A549 (cell line): Measurements from ENCODE around the gene HRH2. TPM values are rescaled to one million over a fixed set of nuclear protein-coding genes. Genes with fewer than 3 reads are reported as not detected.

Source experiments
- ATAC-seq, 2 experiments: fragments of 200-7000 bp in 1 of 2; fragments of >200 bp in 1 of 2; cut with Nextera tagmentation in 1 of 2; cut with Tn5 transposase in 1 of 2; 3 replicates each; pipeline versions ENCODE4 v1.8.0 to v1.9.1; 2018 to 2020; ENCODE audit warnings: mild to moderate bottlenecking in 1 of 2, moderate library complexity in 1 of 2
- CTCF ChIA-PET: fragments of 300-600 bp; sonication (Branson Sonifier 250); formaldehyde crosslinking; extraction: SDS; loops from one replicate; lab custom pipeline; 2021; ENCODE audit warnings: antibody characterized with exemption, inconsistent platforms; lab: Yijun Ruan, JAX
- POLR2A ChIA-PET: fragments of 350-600 bp; formaldehyde crosslinking; extraction: SDS; loops from one replicate; lab custom pipeline; 2021; ENCODE audit warnings: antibody characterized with exemption, inconsistent platforms; lab: Yijun Ruan, JAX
- DNase-seq, 2 experiments: peaks; one replicate each; pipeline versions ENCODE4 v3.0.0 to v3.0.0-alpha.2; 2011 to 2016; ENCODE audit warnings: low read depth in 1 of 2, low spot score in 1 of 2
- FAIRE-seq: peaks from 2 replicates; lab custom pipeline; 2011; peaks lifted over from hg19 to GRCh38; lab: Jason Lieb, UNC
- H3K27ac ChIP-seq, 2 experiments: fragments of >200 bp; sonication (Bioruptor Twin); formaldehyde crosslinking; 3 replicates each; pipeline ENCODE4 v1.5.1; 2016 to 2017
- H3K4me1 ChIP-seq: fragments of >200 bp; sonication (Bioruptor Twin); formaldehyde crosslinking; 3 replicates; pipeline ENCODE4 v1.6.1; 2016
- H3K4me2 ChIP-seq: fragments of >200 bp; sonication (Bioruptor Twin); formaldehyde crosslinking; 3 replicates; pipeline ENCODE4 v1.6.1; 2016
- H3K4me3 ChIP-seq: fragments of >200 bp; sonication (Bioruptor Twin); formaldehyde crosslinking; 3 replicates; pipeline ENCODE4 v1.5.1; 2016
- H3K9me3 ChIP-seq: fragments of >200 bp; sonication (Bioruptor Twin); formaldehyde crosslinking; 3 replicates; pipeline ENCODE4 v1.6.1; 2016
- BHLHE40 ChIP-seq: IDR thresholded peaks from 2 replicates; pipeline ENCODE4 v1.6.1; 2012; ENCODE audit warnings: low read depth, low read length, inconsistent platforms
- CHD2 ChIP-seq: fragments of 150-350 bp; IDR thresholded peaks from 2 replicates; pipeline ENCODE4 v1.6.1; 2014; ENCODE audit warnings: low read length; ENCODE audit not compliant: partially characterized antibody
- CHD4 ChIP-seq: fragments of 200-600 bp; sonication (generic); IDR thresholded peaks from 2 replicates; pipeline ENCODE4 v1.6.1; 2016; ENCODE audit warnings: antibody characterized with exemption, mild to moderate bottlenecking, borderline replicate concordance
- EP300 ChIP-seq, 2 experiments: fragments of >200 bp; sonication (Bioruptor Twin); formaldehyde crosslinking; IDR thresholded peaks; 2 replicates in 1 of 2; 3 replicates in 1 of 2; pipeline ENCODE4 v1.6.1; 2016 to 2017
- ESRRA ChIP-seq: fragments of 150-350 bp; IDR thresholded peaks from 2 replicates; pipeline ENCODE4 v1.6.1; 2014; ENCODE audit warnings: mild to moderate bottlenecking, low read length, borderline replicate concordance
- FOSL2 ChIP-seq, 2 experiments: fragments of 450-650 bp in 1 of 2; fragments of >200 bp in 1 of 2; sonication (Bioruptor Twin) in 1 of 2; formaldehyde crosslinking; IDR thresholded peaks; 2 replicates each; pipeline versions ENCODE4 v1.5.0 to v1.6.1; 2016 to 2020; ENCODE audit warnings: mild to moderate bottlenecking in 1 of 2, moderate library complexity in 1 of 2
- HDAC2 ChIP-seq: fragments of 200-600 bp; sonication (generic); IDR thresholded peaks from 2 replicates; pipeline ENCODE4 v1.6.1; 2016
- HOXA7 ChIP-seq: fragments of 250-450 bp; sonication (Bioruptor Pico); IDR thresholded peaks from 2 replicates; pipeline ENCODE4 v1.5.0; 2020; ENCODE audit warnings: mild to moderate bottlenecking, moderate library complexity
- HOXB13 ChIP-seq: fragments of 250-450 bp; sonication (Bioruptor Pico); IDR thresholded peaks from 2 replicates; pipeline ENCODE4 v1.5.0; 2020; ENCODE audit warnings: low read depth, mild to moderate bottlenecking, moderate library complexity
- HOXB5 ChIP-seq: fragments of 250-450 bp; sonication (Bioruptor Pico); IDR thresholded peaks from 2 replicates; pipeline ENCODE4 v1.5.0; 2020; ENCODE audit warnings: mild to moderate bottlenecking, moderate library complexity
- JUN ChIP-seq, 2 experiments: fragments of >200 bp; sonication (Bioruptor Twin); formaldehyde crosslinking; IDR thresholded peaks; 2 replicates in 1 of 2; 3 replicates in 1 of 2; pipeline ENCODE4 v1.6.1; 2016 to 2017
- KDM5A ChIP-seq: fragments of 200-600 bp; sonication (generic); IDR thresholded peaks from 2 replicates; pipeline ENCODE4 v1.6.1; 2016; ENCODE audit warnings: antibody characterized with exemption, mild to moderate bottlenecking
- MAFK ChIP-seq: fragments of 450-650 bp; IDR thresholded peaks from 2 replicates; pipeline ENCODE4 v1.6.1; 2014; ENCODE audit not compliant: partially characterized antibody
- MAZ ChIP-seq: fragments of 150-350 bp; IDR thresholded peaks from 2 replicates; pipeline ENCODE4 v1.6.1; 2014; ENCODE audit warnings: antibody characterized with exemption, low read depth, low read length, borderline replicate concordance
- NFE2L2 ChIP-seq: fragments of 150-350 bp; conservative IDR thresholded peaks from 2 replicates; pipeline ENCODE4 v1.6.1; 2014; ENCODE audit warnings: low read length
- NPAS2 ChIP-seq: fragments of 250-450 bp; sonication (Bioruptor Pico); IDR thresholded peaks from 2 replicates; pipeline ENCODE4 v1.8.0; 2022; ENCODE audit warnings: mild to moderate bottlenecking, moderate library complexity, borderline replicate concordance
- RARB ChIP-seq: fragments of 250-450 bp; sonication (Bioruptor Pico); IDR thresholded peaks from 2 replicates; pipeline ENCODE4 v1.8.0; 2021; ENCODE audit warnings: mild to moderate bottlenecking, moderate library complexity
- RCOR1 ChIP-seq: fragments of 150-350 bp; IDR thresholded peaks from 2 replicates; pipeline ENCODE4 v1.6.1; 2014; ENCODE audit warnings: antibody characterized with exemption, low read length, low read depth
- SREBF2 ChIP-seq: fragments of 450-650 bp; IDR thresholded peaks from 2 replicates; pipeline ENCODE4 v1.6.1; 2014; ENCODE audit warnings: mild to moderate bottlenecking, moderate library complexity
- TFCP2L1 ChIP-seq: fragments of 250-450 bp; sonication (Bioruptor Pico); IDR thresholded peaks from 2 replicates; pipeline ENCODE4 v1.5.0; 2021; ENCODE audit warnings: mild to moderate bottlenecking
- TP53 ChIP-seq: fragments of 250-450 bp; sonication (Bioruptor Pico); IDR thresholded peaks from 2 replicates; pipeline ENCODE4 v1.5.0; 2021; ENCODE audit warnings: mild to moderate bottlenecking, moderate library complexity
- ZC3H11A ChIP-seq: fragments of 450-650 bp; IDR thresholded peaks from 2 replicates; pipeline ENCODE4 v1.6.1; 2014; ENCODE audit warnings: antibody characterized with exemption, mild to moderate bottlenecking
- ZFP36 ChIP-seq: fragments of 450-650 bp; IDR thresholded peaks from 2 replicates; pipeline ENCODE4 v1.6.1; 2014; ENCODE audit warnings: borderline replicate concordance; ENCODE audit not compliant: partially characterized antibody
- WGBS: methylation state at CpG from one replicate; pipeline ENCODE4 v1.1.6; 2017; ENCODE audit errors: missing lambda C conversion rate; 5-methylcytosine and 5-hydroxymethylcytosine counted together
- polyA plus RNA-seq, 4 experiments: library from polyadenylated mRNA; depleted of rRNA in 3 of 4; stranded (reverse); fragments of >200 nt; fragmentation: RNase III in 1 of 4; extraction: RNeasy Plus Mini Kit Qiagen cat#74134 plus additional on column Dnase treatment in 1 of 4; gene quantifications; 2 replicates in 3 of 4; 3 replicates in 1 of 4; pipeline ENCODE4 v1.2.3, GENCODE V29; 2011 to 2017
- TF ChIP-seq, protein P1 (sequence below): IDR thresholded peaks from 2 replicates; pipeline ENCODE4 v1.6.1; 2012; ENCODE audit warnings: low read depth, borderline replicate concordance
- TF ChIP-seq, protein P2 (sequence below): IDR thresholded peaks from 2 replicates; pipeline ENCODE4 v1.6.1; 2012

Gene HRH2
- polyA plus RNA-seq, 2 of the 4 experiments (the other 2 are of a cell fraction), result 0.58 to 0.62 TPM

DNA sequence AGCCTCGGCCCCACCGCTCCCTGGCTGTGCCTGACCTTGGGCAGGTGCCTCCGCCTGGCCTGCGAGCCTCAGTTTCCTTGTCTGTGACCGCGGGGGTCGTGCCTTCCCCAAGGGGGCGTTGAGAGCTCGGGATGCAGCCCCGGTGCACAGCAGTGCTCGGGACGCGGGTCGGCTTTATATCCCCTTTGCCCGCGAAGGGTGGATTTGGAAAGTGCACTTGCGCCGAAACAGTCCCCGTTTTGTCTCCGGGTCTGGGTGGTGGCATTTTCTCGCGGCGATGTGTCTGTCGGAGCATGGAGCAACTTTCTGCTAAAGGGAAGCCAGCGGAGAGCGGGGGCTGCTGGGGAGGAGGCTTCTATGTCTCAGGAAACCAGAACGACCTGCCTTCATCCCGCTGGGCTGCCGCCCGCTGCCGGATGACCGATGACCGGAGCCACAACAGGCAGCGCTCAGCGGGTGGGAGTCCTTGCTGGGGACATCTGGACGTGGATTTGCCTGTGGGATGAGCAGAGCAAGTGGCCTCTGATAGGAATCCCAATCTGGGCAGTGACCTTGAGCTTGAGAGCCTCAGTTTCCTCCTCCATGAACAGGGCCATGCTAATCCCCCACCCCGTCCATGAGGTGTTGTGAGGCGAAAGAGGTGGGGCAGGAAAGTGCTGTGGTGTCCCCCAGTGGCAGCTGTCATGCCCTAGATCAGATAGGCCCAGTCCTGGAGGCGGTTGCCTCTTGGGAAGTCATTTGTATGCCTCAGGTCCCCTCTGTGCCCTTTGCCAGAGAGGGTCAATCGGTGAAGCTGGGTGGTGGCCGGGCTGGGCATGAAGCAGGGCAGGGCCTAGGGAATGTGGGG lies 651 bp downstream of the HRH2 start (continued):
- no peak for TF ChIP-seq FOSL2 (IDR thresholded peaks at IDR 0.05)
- TF ChIP-seq FOSL2 (CRISPR knock-in tag; IDR thresholded peaks at IDR 0.05), result no peak
- TF ChIP-seq HOXB13, result no peak
- no peak for TF ChIP-seq JUN (IDR thresholded peaks at IDR 0.05)
- TF ChIP-seq KDM5A, result no peak

DNA sequence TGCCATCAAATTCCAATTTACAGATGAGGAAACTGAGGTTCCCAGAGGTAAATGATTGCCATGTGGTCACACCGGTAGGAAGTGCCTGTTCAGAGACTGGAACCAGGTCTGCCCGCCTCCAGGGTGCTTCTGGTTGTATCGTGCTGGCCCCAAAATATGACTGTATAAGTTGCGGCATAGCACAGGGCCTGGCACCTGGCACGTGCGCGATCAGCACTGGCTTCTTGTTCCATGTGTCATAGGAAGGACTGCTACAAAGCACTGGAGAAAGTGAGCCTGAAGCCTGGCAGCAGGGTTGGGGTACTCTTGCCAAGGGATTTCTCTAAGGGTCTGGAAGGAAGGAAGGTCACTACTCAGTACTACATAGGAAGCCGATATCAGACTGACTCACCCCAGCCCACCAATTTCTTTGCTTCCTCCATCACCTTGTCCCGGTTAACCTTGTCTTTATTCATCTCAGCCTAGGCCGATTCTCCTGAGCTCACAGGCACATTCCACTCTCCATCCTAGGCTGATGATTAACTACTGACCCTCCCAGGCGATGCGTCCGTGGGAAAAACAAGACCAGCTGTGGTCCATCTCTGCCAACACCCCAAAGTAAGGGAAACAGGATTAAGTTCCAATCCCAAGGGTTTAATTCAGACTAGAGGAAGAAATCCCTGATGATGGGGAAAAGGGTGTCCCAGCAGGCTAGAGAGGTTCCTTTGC lies 1.8 kb downstream of the HRH2 start:
- H3K27ac ChIP-seq, result no peak overlapping the region
- 66% methylated on average over 13 of the region's 13 CpGs for WGBS
- CTCF ChIA-PET, result interaction anchor here (0.9 to 1.6 kb wide), 2 partner anchors 126 to 749 kb away, joined by 3 to 7 read pairs; no protein-coding TSS in a partner anchor
- POLR2A ChIA-PET, result no interaction called here
- FAIRE-seq (no peak), ATAC-seq (no peak; a peak in 1 of 6 replicates), DNase-seq (no peak)
- no peak for TF ChIP-seq RARB (CRISPR knock-in tag)
- TF ChIP-seq RCOR1, result no peak
- no peak for TF ChIP-seq CHD2
- TF ChIP-seq, protein P1, sequence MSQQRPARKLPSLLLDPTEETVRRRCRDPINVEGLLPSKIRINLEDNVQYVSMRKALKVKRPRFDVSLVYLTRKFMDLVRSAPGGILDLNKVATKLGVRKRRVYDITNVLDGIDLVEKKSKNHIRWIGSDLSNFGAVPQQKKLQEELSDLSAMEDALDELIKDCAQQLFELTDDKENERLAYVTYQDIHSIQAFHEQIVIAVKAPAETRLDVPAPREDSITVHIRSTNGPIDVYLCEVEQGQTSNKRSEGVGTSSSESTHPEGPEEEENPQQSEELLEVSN, result no peak
- no peak for TF ChIP-seq NFE2L2
- TF ChIP-seq HOXA7 (CRISPR knock-in tag), result no peak
- no peak for TF ChIP-seq KDM5A
- no peak for TF ChIP-seq TFCP2L1 (CRISPR knock-in tag)
- H3K9me3 ChIP-seq, result no peaks in the 10 kb centered on the region
- no peak overlapping the region for H3K4me2 ChIP-seq
- peaks cover 9% of the 10 kb centered on the region; the same call in 2 of the 3 replicates for H3K4me1 ChIP-seq
- no peak overlapping the region for H3K4me3 ChIP-seq

DNA sequence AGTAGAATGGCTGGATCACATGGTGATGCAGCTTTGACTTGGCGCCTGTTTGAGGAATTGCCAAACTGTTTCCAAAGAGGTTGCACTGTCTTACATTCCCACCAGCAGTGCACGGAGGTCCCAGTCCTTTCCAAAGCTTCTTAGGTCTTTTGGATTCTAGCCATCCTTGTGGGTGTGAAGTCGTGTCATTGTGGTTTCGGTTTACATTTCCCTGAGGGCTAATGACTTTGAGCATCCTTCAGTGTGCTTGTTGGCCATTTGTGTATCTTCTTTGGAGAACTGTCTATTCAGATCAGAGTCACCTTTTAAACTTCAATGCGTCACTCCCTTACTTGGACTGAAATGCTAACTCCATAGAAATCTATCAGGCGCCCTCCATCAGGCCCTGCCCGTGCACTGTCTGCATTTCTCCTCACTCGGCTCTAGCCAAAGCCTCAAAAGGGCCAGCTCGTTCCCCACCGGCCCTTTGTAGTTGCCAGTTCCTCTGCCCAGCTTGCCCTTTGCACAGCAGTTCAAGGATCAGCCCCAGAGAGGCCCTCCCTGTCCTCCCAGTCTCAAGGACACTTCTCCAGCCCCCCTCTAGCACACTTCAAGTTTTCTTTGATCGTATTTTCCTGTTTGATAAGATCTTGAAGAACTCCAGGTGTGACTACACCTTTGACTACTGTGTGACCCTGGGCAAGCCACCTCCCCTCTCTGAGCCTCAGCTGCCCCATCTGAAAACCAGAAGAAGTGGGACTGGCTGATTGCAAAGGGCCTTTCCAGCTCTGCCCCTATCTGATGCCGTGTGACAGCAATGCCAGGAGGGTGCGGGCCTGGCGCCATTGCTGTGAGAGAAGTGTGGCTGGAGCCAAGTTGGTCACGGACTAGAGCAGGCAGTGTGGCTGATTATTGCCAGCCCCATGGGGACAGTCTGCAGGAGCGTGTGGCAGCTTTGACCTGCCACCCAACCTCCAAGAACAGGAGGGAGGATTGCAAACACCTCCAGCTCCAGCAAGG lies 5.6 kb downstream of the HRH2 start:
- POLR2A ChIA-PET, result no interaction called here
- no peak for TF ChIP-seq NPAS2
- no peak for TF ChIP-seq RARB (CRISPR knock-in tag)
- no peak for TF ChIP-seq ZC3H11A
- no peak for TF ChIP-seq MAZ
- TF ChIP-seq HDAC2, result no peak
- TF ChIP-seq MAFK, result no peak
- TF ChIP-seq CHD4, result no peak
- TF ChIP-seq ZFP36, result no peak
- TF ChIP-seq TP53 (CRISPR knock-in tag), result no peak
- no peak for TF ChIP-seq EP300 (IDR thresholded peaks at IDR 0.05)
- no peak for TF ChIP-seq HOXB5 (CRISPR knock-in tag)
- TF ChIP-seq NFE2L2, result no peak
- no peak for TF ChIP-seq SREBF2
- TF ChIP-seq BHLHE40, result no peak
- no peak for TF ChIP-seq ESRRA
- TF ChIP-seq, protein P2, sequence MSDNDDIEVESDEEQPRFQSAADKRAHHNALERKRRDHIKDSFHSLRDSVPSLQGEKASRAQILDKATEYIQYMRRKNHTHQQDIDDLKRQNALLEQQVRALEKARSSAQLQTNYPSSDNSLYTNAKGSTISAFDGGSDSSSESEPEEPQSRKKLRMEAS, result no peak
- Histone ChIP-seq H3K27ac (no peak overlapping the region), H3K9me3 (no peaks in the 10 kb centered on the region), H3K4me2 (no peak overlapping the region), H3K4me1 (peaks cover 7% of the 10 kb centered on the region; the same call in 1 of the 3 replicates), H3K4me3 (no peak overlapping the region)
- CTCF ChIA-PET, result no interaction called here
- ATAC-seq, result no peak
- FAIRE-seq, result no peak
- DNase-seq, result no peak
- WGBS, result 61% methylated on average over 14 of the region's 16 CpGs
